Astrocyte of the spinal cord (primary cell): Measurements from ENCODE around the gene PKDCC.
A peak's percentile ranks its signal among the peaks of the same experiment; 100 is the strongest.

Experiments used
- DNase-seq: peaks from one replicate; pipeline ENCODE4 v3.0.0; 2011; ENCODE audit warnings: low read depth, low spot score
- H3K4me3 ChIP-seq: 2 replicates; pipeline ENCODE4 v1.5.1; 2011; ENCODE audit warnings: low read depth, mild to moderate bottlenecking, low read length, moderate library complexity
- in situ Hi-C: cut with HindIII; loops from 2 replicates; pipeline ENCODE4 v1.10.0; 2017; ENCODE audit warnings: low sequenced_read_pairs
- TF ChIP-seq, protein P1 (sequence below): IDR thresholded peaks from 2 replicates; pipeline ENCODE4 v1.5.1; 2012; ENCODE audit warnings: low read depth, mild to moderate bottlenecking, low read length, inconsistent platforms

The PKDCC gene

DNA sequence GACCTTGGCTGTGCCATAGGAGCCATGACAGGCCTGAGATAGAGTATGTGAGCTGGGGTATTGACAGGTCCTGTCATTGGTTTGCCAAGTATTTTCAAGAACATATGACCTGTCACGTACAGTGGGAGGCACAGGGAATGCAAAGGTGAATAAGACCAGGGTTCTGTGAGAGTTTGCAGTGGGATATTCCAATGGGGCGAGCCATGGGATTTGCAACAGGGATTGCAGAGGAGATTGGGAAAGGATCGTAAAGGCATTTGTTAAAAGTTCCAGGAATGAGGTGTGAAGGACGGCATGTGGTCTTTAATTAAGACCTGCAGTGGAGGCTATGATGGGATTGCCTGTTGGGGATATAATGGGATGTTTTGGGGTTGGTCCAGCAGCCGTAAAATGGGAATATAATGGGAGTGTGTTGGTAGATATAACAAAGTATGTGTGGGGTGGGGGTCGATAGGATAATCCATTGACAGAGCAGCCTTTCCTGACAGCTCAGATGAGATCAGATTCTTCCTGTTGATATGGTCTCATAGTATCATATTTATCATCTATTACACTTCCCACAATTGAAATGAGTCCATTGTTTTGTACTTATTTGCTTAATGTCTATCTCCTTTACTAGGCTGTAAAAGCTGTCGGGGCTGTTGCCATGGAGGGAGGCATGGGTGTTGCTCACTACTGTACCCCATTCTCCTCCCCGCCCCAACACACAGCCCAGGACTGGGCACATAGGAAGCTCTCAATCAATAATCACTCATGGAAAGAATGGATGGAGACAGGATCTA is 38.1 kb downstream of the PKDCC start:
- in situ Hi-C loops = loop anchor here (10.0 kb wide), 1 partner anchor 231 kb away; no protein-coding TSS in a partner anchor
- no peak overlapping the region for H3K4me3 ChIP-seq
- DNase-seq = no peak
- TF ChIP-seq, protein P1, sequence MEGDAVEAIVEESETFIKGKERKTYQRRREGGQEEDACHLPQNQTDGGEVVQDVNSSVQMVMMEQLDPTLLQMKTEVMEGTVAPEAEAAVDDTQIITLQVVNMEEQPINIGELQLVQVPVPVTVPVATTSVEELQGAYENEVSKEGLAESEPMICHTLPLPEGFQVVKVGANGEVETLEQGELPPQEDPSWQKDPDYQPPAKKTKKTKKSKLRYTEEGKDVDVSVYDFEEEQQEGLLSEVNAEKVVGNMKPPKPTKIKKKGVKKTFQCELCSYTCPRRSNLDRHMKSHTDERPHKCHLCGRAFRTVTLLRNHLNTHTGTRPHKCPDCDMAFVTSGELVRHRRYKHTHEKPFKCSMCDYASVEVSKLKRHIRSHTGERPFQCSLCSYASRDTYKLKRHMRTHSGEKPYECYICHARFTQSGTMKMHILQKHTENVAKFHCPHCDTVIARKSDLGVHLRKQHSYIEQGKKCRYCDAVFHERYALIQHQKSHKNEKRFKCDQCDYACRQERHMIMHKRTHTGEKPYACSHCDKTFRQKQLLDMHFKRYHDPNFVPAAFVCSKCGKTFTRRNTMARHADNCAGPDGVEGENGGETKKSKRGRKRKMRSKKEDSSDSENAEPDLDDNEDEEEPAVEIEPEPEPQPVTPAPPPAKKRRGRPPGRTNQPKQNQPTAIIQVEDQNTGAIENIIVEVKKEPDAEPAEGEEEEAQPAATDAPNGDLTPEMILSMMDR = no peak

DNA sequence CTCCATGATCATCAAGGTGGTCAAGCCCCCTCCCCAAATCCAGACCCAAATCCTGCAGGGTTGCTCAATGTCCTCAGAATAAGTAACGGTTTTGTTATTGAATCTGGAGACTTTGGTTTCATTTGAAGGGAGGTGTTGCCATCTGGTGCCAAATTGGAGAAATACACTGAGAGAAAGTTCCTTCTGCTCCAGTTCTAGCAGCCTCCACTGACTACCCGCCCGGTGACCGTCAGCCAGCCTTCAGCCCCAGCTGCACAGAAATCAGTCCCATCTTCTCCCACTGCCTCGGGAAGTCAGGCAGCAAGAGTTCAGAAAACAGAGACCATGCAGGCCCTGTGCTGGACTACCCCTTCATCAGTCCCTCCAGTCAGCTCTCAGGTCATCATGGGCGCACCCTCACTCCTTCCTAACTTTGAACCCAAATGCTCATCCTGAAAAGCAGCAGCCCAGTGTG is 38.7 kb downstream of the PKDCC start:
- peak; percentile 75 for DNase-seq
- TF ChIP-seq, protein P1 = peak; percentile 66
- H3K4me3 ChIP-seq = no peak overlapping the region
- in situ Hi-C loops = loop anchor here (10.0 kb wide), 1 partner anchor 232 kb away; no protein-coding TSS in a partner anchor

DNA sequence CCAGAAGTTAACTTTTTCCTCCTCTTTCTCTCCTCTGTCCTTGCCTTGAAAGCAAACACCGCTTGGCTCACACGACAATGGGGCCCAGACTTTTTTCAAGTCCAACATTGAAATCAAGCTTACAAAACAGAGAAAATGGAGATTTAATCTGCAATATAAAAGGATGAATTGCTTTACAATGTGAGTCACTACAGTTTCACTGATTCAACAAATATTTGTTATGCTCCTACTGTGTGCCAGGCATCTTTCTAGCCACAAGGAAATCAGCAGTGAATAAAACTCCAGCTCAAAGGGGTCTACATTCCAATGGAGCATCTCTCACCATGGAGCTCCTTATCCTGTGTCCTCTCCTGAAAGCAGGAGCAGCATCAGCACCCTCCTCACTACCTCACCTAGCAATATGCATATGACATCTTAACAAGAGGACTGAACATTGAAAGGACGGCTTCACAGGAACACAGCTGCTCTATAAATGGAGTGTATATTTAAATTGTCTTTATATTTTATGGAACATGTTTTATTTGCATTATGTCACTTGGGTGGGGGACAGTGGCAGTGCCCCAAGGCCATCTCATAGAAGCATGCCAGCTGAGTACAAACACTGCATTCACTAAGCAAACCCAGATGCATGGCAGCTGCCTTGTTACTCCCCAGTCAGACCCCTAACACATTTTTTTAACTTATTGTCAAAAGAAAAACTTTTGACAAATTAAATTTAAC is 39.5 kb downstream of the PKDCC start:
- DNase-seq = no peak
- no peak overlapping the region for H3K4me3 ChIP-seq
- TF ChIP-seq, protein P1 = no peak
- in situ Hi-C loops = loop anchor here (10.0 kb wide), 1 partner anchor 232 kb away; no protein-coding TSS in a partner anchor

DNA sequence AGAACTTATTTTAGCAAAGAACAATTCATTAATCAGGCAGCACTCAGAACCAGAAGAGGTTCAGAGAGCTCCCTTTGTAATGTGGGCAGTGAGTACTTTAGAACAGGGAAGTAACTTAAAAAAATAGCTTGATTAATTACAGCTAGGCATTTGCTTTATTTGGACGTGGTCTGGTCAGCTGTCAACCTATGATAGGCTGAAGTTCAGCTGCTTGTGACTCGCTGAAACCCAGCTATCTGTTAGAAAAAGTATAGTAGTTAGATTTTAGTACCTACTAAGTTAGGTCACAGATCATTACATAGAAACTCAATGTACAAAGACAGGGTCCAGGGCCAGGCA is 40.0 kb downstream of the PKDCC start:
- TF ChIP-seq, protein P1 = no peak
- DNase-seq = no peak
- in situ Hi-C loops = loop anchor here (10.0 kb wide), 1 partner anchor 233 kb away; no protein-coding TSS in a partner anchor
- H3K4me3 ChIP-seq = no peak overlapping the region

DNA sequence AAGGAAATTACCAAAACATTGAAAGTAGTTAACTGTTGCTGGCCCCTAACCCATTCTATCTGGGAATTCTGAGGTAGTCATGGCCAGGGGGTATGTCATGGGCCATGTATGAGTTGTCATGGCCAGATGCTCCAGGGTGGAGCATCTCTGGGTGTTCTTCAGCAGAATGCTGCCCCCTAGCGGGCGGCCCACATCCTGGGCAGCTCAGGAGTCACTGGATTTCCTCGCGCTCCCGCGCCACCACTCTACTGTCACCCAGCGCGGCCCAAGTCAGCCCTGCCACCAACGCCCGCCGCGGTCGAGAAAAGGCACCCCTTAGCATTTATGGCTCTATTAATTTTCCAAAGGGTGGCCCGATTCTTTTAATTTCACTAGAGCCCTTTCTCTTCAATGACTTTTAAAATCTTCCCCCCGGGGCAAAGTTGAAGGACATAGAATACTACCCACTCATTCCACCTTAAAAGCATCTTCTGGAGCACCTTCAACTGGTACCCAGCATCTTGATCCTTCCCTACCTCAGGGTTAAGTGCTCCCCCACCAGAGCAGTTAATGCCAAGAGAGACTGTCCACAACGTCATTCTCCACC is 41.6 kb downstream of the PKDCC start:
- in situ Hi-C loops = loop anchor here (10.0 kb wide), 1 partner anchor 235 kb away; no protein-coding TSS in a partner anchor

DNA sequence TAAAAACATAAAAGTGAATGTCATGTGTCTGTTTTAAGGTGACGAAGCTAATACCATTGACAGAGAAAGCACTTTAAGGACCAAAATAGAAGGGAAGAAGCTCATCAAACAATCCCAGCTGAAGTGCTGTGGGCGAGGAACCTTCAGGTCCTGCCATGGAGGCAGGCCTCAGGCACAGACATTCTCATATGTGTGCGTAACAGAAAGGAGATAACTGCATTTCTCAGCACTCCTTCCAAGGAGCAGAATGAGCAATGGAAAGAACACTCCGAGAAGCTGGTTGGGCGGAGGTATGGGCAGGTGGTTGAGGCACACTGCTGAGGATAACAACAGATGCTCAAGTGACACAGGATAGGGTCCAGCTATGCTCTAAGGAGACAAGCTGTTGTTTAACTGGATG is 42.4 kb downstream of the PKDCC start:
- TF ChIP-seq, protein P1 = no peak
- in situ Hi-C loops = no loop called here
- H3K4me3 ChIP-seq = no peak overlapping the region
- DNase-seq = no peak

More for the DNA sequence above, 41.6 kb downstream of the PKDCC start:
- peak; percentile 59 for DNase-seq
- TF ChIP-seq, protein P1 = peak; percentile 76
- H3K4me3 ChIP-seq = no peak overlapping the region
